ENCODE results near the gene WWOX. TPM values are rescaled to one million over a fixed set of nuclear protein-coding genes. Genes with fewer than 3 reads are reported as not detected.

The WWOX gene
- total RNA-seq, 1 donor = 8.2 TPM

DNA sequence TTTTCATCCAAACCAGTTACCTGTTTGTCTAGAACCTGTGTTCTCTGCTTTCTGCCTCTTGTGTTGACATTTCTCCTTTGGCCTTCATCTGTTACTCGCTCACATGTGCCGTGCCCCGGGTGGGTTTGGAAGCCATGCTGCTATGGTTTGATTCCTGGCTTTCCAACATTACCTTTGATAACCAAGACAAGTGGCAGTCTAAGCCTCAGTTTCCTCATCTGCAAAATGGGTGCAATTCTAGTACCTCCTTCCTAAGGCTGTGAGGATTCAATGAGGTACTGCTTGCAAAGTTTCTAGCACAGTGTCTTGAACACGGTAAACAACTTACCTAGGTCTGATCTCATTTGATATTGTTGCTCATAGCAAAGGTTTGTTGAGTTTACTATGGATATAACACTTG lies 665.0 kb downstream of the WWOX start:
- TF ChIP-seq, protein P1, sequence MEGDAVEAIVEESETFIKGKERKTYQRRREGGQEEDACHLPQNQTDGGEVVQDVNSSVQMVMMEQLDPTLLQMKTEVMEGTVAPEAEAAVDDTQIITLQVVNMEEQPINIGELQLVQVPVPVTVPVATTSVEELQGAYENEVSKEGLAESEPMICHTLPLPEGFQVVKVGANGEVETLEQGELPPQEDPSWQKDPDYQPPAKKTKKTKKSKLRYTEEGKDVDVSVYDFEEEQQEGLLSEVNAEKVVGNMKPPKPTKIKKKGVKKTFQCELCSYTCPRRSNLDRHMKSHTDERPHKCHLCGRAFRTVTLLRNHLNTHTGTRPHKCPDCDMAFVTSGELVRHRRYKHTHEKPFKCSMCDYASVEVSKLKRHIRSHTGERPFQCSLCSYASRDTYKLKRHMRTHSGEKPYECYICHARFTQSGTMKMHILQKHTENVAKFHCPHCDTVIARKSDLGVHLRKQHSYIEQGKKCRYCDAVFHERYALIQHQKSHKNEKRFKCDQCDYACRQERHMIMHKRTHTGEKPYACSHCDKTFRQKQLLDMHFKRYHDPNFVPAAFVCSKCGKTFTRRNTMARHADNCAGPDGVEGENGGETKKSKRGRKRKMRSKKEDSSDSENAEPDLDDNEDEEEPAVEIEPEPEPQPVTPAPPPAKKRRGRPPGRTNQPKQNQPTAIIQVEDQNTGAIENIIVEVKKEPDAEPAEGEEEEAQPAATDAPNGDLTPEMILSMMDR (IDR thresholded peaks at IDR 0.05; ENCODE audit: insufficient read depth, low read depth, low read length) = no peak
- H3K4me3 ChIP-seq (ENCODE audit: low read depth, low read length) = no peak overlapping the region
- DNase-seq (ENCODE audit: low read depth) = no peak

DNA sequence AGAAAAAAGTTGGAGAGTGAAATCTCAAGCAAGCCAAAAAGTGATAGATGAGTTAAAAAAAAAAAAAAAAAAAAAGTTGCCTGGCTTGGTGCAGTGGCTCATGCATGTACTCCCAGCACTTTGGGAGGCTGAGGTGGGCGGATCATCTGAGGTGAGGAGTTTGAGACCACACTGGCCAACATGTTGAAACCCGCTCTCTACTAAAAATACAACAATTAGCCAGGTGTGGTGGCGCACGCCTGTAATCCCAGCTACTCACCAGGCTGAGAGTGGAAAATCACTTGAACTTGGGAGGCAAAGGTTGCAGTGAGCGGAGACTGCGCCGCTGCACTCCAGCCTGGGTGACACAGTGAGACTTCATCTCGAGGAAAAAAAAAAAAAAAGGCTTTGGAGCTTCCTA lies 668.8 kb downstream of the WWOX start:
- DNase-seq (ENCODE audit: low read depth) = no peak
- TF ChIP-seq, protein P1 (IDR thresholded peaks at IDR 0.05; ENCODE audit: insufficient read depth, low read depth, low read length) = no peak
- no peak overlapping the region for H3K4me3 ChIP-seq (ENCODE audit: low read depth, low read length)

DNA sequence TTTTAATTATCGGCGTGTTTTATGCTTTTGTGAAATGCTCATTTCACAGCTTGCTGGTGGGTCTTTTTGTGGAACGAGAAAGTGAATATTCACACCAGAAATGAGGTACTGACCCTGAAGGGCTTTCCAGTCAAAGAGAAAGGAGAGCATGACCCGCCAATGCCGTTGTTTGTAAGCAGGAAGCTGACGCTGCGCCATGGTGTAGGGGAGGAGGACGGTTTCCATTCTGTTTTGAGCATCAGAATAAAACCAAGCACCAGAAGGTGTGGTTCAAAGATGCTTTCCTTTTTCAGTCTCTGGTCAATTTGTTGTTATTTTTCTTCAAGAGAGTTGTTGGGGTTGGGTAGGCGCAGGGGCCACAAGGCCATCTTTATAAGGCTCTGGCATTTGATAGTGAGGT lies 669.3 kb downstream of the WWOX start:
- TF ChIP-seq, protein P1 (IDR thresholded peaks at IDR 0.05; ENCODE audit: insufficient read depth, low read depth, low read length) = no peak

DNA sequence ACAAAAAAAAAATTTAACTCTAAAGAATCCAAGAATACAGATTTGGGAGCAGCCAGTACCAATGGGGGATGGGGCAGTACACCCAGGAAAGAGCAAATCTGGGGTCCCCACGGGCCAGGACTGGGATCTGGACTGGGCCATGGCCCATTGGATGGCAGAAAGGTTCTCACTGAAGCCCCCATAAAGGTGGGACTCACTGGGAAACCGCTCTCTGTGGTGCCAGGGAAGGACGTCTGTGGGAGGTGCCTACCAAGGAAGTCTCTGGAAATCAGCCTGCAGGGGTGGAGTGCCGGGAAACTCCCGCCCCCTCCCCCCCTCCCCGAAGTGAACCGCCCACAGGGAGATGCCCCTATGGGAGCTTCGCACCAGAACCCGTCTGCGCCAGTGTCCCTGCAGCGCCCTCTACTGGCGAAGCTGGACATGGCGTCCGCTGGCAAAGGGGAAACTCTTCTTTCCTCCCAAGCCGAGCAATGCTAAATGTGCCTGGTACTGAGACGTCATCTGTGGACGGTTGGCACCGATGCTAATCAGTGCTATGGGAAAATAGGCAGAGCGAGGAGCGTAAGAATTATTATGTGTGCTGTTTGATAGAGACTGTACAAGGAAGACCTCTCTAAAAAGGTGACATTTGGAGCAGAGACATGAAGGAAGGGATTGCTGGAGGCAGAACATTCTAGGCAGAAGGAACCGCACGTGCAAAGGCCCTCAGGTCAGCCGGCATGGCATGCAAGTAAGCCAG lies 671.1 kb downstream of the WWOX start:
- DNase-seq (ENCODE audit: low read depth) = peak; percentile 73
- TF ChIP-seq, protein P1 (IDR thresholded peaks at IDR 0.05; ENCODE audit: insufficient read depth, low read depth, low read length) = peak; percentile 81
- H3K4me3 ChIP-seq (ENCODE audit: low read depth, low read length) = no peak overlapping the region

More for the DNA sequence above, 669.3 kb downstream of the WWOX start:
- no peak for DNase-seq (ENCODE audit: low read depth)
- no peak overlapping the region for H3K4me3 ChIP-seq (ENCODE audit: low read depth, low read length)

DNA sequence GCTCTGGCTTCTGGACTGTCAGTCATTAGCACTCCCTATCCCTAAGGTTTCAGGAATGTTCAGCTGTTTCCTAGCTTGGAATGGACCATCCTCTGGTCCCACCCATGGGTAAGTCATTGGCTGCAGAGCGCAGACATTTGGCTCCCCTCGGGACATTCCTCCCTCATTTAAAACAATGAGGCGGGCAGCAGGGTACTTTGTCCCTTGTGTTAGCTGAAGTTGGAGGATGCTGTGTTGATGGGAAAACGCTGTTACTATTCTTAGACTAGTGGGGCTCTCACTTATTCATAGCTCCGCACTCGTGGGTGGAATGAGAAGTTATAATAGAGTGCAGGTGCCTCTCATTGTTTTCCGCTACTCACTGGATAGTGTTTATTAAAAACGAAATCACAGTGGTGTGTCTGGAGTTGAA lies 673.8 kb downstream of the WWOX start:
- H3K4me3 ChIP-seq (ENCODE audit: low read depth, low read length) = no peak overlapping the region
- no peak for DNase-seq (ENCODE audit: low read depth)
- TF ChIP-seq, protein P1 (IDR thresholded peaks at IDR 0.05; ENCODE audit: insufficient read depth, low read depth, low read length) = no peak

DNA sequence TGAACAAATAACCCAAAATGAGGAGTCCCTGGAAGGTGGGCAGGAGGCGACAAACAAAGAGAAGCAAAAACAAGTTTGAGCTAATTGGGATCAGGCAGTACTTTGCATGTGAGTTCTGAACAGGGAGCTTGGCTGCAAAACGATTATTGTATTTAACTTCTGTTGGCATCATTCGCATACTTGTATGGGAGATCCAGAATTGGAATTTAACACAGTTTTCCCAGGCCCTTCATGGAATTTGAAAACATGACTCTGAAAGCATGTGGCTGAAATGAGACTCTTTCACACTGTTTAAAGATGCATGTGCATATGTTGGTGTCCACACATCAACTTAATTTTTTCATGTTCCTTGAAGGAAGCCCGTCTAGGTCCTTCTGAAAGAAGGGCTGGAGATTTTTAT lies 674.3 kb downstream of the WWOX start:
- TF ChIP-seq, protein P1 (IDR thresholded peaks at IDR 0.05; ENCODE audit: insufficient read depth, low read depth, low read length) = no peak
- DNase-seq (ENCODE audit: low read depth) = no peak
- no peak overlapping the region for H3K4me3 ChIP-seq (ENCODE audit: low read depth, low read length)

DNA sequence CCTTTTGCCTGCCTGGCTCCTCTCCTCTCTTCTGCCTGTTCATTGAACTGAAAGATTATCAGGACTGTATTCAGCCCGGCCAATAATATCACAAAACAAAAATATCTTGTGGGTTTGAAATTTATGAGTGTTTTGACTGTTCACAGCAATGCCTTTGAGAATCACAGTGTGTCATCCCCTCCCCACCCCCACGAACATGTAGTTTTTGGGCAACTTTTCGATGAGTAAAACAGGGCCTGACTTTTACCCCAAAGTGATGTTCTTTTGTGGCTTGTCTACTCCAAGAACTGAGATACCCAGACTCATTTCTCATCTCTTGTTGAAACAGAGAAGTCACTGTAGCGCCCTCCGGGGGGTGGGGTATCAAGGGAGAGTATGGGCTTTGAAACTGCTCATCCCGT lies 675.7 kb downstream of the WWOX start:
- TF ChIP-seq, protein P1 (IDR thresholded peaks at IDR 0.05; ENCODE audit: insufficient read depth, low read depth, low read length) = no peak
- peak; percentile 40 for DNase-seq (ENCODE audit: low read depth)
- no peak overlapping the region for H3K4me3 ChIP-seq (ENCODE audit: low read depth, low read length)
